Measurements from ENCODE around the gene MYH3.
"Not testable (repeated sequence)": the region's sequence is repeated elsewhere in the genome, so short reads cannot be mapped to it uniquely, and the experiment has no call there.

Gene MYH3

DNA sequence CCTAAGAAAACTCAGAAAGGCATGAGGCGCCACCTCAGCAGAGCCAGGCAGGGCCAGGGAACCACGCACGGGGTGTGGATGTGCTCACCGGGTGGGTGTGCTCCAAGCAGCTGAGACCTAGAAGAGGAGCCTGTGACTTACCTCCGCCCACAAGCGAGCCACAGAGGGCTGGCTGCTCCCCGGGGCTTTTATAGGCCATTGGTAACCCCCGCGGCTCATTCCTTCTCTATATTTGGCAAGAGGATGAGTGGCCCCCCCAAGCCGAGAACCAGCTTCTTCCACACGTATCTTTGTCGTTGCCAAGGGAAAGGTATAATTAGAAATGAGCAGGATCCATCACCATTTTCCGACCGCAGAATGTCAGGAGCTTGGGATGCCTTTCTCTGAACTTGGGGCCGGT is at the start of gene MYH3:
MYH3 (minus strand) TSS at position 162 of the 400 bp plus-strand sequence. CDS start 2,245 bp downstream, outside the sequence.
- DNase-seq (ENCODE audit: low read depth in 2 of 2) = no peak

DNA sequence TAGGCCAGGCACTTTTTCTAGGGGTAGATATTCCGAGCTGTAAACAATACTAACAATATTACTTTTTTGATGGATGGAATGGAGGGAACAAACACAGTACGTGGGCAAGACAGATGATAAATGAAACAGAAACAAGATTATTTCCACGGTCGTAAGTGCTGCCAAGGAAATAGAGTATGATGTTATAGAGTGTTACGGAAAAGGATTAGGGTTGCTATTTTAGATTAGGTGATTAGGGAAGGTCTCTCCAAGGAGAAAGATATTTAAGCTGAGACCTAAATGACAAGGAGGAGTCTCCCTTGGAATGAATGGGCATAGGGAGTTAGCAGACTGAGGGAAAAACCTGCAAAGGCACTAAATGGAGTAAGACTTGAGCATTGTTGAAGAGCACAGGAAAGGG is 48.6 kb upstream of the MYH3 start:
- DNase-seq (ENCODE audit: low read depth in 2 of 2) = no peak

DNA sequence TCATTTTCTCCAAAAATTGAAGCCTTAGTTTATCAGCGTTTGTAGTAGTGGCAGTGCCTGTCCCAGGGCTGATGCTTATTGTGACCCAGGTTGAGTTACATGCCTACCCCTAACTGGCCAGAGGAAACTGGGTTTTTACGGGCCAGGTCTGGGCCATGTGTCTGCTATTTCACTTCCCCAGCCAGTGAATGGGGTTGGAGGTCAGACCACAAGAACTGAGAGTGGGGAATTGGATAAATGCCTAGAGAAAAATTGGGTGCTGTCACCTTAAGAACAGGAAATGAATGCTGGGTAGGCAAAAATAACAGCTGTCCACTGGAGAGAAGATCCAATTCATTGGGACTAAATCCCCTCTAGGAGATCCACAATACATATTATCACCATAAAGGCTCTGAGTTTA is 45.5 kb upstream of the MYH3 start:
- no peak for DNase-seq (ENCODE audit: low read depth in 2 of 2)

DNA sequence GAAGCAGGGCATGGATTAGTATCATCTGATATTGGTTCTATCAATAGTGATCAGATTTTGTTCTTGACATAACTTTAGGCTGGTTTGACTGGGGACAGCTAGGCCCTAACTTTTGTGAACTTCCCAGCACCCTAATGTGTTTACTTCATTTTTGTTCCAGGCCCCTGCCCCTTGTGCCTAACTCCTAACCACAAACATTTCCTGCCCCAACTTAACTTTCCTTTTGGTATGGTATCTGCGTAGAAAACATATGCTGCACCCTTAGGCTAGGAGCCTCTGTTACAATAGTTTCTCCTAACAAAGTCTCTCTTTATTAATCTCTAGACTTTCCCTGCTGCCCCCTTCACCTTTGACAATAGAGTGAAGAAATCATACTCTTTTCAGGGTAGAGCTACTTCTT is 42.7 kb upstream of the MYH3 start:
- DNase-seq (ENCODE audit: low read depth in 2 of 2) = no peak

DNA sequence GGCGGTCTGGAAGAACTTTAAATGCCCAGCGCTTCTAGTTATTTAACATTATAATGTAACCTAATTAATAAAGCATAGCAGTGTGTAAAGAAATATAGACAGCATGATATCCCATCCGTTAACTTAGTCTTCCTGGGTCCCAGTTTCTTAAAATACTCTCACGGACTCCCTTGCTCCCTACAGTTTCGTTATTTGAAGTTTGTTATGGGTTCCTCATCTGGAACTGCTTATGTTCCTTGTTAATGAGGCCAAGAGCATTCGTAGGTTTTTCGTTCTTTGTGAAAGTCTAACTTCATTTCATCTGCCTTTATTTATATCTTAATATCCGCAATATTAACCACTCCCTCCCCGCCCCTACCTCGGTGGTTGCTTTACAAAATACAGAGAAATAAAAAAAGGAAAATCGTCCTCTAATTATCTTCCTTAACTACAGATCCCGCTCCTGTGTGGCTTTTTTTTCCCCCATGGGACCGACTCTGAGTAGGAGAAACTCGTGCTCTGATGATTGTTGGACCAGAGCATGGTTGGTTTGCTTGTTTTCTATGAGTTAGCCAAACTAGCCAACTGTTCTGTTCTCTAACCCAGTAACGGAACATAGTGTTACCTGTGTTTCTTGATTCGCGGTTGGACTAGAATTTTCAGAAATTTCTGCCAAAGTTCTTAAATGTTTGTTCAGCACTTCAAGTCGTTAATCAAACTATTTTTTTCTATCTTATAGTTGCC is 41.1 kb upstream of the MYH3 start:
- DNase-seq (ENCODE audit: low read depth in 2 of 2) = no peak

DNA sequence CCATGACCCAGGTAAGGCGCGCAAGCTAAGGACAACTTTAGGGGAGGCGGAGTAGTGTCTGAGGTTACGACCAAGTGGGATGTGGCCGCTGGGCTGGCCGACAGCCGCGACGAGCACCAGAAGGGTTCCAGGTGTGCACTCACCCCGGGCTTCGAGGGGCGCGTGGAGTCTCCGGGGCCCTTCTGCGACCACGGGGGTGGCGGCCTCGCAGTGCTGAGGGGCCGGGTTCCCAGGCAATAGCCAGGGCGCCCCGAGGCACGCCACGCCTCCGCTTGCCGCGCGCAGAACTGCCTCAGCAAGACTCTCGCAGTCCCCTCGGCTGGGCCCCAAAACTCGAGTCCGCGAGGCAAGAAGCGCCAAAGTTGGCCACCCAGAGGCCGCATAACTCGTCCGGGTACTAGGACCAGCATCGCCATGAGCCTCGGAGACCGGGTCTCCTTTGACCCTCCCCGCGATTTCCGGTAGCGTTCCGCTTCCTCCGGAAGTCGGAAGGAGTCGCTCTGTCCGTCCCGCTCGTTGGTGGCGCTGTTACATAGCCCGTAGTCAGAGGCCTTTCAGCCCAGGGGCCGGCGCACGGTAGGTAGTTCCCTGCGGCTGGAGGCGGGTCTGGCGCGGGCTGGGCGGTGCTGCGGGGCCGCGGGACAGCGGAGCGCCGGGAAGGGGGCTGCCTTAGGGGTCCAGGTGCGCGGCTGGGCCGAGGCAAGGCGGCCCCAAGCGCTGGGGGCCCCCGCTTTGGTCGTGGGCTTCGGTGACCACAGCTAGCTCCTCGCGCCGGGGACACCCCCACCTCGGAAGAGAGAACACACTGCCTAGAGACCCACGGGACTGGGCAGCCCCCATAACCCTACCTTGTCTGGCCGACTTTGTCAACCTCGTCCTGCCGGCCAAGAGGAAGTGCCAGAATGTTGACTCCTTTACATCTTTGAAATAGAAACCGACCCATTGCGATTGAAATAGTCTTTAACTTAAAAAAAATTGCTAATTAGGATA is 40.3 kb upstream of the MYH3 start, which contains the start of the genes ADPRM and SCO1:
ADPRM (plus strand) TSS at position 503 of the 990 bp plus-strand sequence. CDS start 7,333 bp downstream, outside the sequence.
SCO1 (minus strand) TSS at position 442 of the 990 bp plus-strand sequence; CDS start at position 416, 26 bp downstream.
- DNase-seq (ENCODE audit: low read depth in 2 of 2) = peak; percentile 83 to 89

DNA sequence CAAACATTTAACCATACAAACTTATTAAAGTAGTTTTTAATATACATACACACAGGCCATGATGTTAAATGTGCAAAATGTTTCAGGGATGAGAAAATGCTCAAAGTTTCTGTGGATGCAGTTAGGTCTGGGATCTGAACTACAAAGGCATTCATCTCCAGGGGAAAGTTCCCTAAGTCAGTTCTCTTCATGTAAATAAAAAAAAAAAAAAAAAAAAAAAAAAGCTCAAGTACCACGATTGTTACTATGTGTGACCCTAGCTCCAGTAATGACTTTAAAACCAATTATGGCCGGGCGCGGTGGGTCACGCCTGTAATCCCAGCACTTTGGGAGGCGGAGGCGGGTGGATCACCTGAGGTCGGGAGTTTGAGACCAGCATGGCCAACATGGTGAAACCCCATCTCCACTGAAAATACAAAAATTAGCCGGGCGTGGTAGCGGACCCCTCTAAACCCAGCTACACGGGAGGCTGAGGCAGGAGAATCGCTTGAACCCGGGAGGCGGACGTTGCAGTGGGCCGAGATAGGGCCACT is 38.8 kb upstream of the MYH3 start:
- not testable (repeated sequence) for DNase-seq (ENCODE audit: low read depth in 2 of 2)

DNA sequence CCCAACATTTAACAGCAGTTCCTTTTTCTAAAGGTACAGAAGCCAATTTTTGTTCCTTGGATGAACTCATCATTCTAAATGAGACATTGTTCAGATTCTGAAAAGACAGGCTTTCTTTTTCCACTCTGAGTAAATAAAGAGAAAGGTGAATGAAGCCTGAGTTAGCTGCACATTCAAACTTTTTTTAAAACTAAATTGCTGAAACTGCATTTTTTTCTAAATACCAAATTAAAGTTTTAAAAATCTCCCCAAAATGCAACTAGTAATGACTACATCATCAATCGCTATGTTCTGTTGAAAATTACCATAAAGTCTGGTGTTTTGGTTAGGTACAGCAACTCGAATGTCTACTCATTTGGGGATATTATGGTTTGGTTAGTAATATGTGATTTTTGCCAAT is 30.4 kb upstream of the MYH3 start:
- DNase-seq (ENCODE audit: low read depth in 2 of 2) = no peak

DNA sequence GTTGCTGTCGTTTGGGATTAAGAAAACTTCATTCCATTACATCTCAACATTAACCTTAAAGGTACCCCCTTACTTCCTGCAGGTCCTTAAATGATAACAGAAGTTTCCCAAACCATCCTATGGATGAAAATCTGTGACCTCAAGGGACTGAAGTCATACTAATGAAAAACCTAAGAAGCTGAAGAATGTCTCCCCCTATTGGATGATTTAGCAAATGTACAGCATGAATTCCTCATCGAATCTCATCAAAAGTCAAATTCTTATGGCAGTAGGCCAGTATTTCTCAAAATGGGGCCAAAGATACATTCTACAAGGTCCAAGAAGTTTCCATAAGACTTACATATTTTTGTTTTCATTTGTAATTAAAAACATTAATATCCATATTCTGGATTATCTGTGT is 26.7 kb upstream of the MYH3 start:
- DNase-seq (ENCODE audit: low read depth in 2 of 2) = no peak

DNA sequence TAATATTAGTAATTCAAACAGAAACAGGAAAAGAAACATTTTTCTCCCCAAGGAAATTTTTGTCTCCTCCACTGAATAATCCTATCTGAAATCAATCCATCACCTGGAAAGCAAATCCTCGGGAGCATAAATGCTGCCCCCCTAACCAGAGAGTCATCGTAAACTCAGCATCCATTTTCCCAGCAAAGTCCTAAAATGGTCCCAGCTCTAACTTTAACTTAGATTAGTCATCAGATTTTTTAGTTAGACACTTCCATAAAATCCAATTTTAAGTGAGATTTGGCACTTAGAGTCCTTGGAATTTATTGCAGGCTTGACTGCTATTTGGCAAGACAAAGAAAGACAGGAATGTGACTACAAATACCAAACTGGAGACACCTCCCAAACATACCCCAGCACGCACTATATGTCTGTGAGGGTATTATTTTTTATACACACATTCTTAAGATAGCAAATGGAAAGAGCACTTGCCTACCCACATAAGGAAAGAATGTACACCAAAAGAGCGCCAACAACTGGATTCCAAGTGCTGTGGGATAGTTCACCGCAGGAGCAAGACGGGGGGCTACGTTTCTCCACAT is 24.8 kb upstream of the MYH3 start:
- no peak for DNase-seq (ENCODE audit: low read depth in 2 of 2)

DNA sequence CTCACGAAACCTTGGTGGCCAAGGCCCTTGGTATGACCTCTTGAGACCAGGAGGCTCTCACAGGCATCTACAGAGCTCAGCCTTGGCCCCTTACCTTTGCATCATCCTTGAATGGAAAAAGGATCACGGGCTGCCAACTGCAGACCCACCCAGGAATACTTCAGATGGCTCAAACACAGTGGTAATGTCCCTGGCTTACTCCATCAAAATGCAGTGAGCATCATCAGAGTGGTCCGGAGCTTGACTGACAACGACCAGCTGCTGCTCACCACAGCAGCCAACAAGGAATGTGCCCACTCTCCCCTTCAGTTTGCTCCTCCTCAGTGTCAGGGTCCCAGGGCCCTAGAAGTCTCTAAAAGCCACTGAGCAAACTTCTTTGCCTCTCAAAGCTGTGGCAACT is 17.6 kb upstream of the MYH3 start:
- no peak for DNase-seq (ENCODE audit: low read depth in 2 of 2)

DNA sequence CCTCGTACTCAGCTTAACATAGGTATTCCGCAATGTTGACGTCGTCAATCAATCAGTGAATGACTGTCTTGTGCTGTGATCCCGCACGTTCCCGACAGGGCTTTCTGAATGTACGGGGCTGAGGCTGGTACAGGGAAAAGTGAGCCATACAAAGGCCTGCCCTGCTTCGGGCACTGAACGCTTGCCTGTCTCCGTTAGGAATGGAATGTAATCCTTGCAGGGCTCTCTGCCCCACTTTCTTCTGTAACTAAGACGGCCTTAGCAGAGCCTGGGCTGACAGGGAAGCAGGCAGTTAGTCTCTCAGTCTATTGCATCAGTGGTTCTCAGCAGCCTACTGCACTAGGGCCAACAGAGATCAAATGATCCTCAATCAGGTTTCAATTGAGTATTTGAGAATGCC is 16.2 kb upstream of the MYH3 start:
- DNase-seq (ENCODE audit: low read depth in 2 of 2) = no peak

DNA sequence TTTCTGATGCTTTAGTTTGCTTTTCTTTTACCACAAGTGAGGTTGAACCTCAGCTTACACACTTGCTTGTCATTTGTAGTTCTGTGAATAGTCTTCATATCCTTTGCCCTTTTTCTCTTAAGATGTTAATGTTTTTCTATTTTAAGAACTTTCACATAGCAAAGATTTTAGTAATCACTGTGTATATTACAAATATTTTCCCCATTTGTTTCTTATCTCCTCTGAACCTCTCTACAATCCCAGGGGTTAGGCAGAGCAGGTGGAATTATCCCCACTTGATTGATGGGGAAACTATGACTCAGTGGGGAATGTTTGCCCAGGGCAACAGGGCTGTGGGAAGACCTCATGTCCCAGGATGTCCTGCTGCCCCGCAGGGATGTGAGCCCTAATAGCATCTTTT is 11.7 kb upstream of the MYH3 start:
- DNase-seq (ENCODE audit: low read depth in 2 of 2) = no peak

DNA sequence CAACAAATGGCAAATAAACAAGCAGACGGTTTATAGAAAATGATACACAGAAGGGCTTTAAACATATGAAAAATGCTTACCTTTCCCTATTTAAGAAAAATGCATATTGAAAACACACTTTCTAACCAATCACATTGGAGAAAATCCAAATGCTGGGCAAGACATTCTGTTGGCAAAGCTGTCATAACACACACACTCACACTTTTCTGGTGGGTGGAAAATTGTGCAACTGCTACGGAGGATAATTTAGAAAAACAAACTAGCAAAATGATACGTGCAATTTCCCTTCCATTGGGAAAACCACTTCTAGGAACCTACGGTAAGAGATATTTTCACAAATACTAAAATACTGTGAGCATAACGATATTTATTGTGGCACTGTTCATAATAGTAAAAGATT is 9.8 kb upstream of the MYH3 start:
- no peak for DNase-seq (ENCODE audit: low read depth in 2 of 2)

DNA sequence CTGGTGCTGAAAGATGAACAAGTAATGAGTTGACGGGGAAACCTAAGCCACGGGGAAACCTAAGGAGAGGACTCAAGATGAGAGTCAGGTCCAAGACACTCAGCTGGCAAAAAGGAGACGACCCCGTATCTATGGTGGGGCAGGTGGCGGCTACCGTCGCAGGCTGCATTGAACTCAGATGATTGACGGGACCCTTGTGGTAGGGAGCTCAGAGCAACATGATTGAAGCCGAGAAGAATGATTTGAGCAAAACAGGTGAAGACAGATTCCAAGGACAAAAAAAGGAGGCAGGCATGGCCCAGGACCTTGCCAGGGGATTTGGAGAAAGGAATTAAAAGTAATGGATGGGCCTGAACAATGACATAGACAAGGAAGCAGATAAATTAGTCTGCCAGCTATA is 7.5 kb upstream of the MYH3 start:
- DNase-seq (ENCODE audit: low read depth in 2 of 2) = no peak

DNA sequence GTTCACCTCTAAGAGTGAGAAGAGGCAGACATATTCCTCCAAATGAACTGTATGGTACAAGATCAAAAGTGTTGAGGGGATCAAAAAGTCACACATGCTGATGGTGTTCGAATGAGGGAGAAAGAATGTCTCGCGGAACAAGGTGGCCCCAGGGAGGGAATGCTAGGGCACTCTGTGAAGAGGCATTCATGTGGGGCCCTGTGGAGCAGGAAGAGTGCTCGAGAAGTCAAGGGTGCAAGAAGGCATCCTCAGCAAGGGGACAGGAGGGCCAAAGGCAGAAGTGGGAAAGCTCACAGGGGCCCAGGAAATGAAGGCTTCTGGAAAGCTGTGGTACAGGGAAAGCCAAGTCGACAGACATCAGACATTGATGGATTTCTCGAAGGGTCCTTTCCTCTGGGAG is 6.1 kb upstream of the MYH3 start:
- DNase-seq (ENCODE audit: low read depth in 2 of 2) = no peak

DNA sequence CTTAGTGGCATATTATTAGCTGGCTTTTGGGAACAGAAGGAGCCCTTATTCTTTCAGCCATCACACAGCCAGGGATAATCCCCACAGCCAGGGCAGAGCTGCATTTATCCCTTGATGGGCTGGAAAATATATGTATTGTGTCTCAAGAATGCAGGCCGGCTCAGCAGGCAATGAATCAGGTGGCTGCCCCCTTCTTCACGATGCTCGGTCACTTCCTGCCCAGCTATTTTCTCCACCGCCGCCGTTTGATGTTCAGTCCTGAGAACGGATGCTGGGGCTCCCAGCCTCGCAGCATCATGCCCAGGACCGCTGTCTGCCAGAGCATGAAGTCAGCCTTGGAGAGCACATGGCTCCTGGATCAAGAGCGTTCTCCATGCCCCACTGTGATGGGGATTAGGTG is 4.3 kb upstream of the MYH3 start:
- DNase-seq (ENCODE audit: low read depth in 2 of 2) = no peak

DNA sequence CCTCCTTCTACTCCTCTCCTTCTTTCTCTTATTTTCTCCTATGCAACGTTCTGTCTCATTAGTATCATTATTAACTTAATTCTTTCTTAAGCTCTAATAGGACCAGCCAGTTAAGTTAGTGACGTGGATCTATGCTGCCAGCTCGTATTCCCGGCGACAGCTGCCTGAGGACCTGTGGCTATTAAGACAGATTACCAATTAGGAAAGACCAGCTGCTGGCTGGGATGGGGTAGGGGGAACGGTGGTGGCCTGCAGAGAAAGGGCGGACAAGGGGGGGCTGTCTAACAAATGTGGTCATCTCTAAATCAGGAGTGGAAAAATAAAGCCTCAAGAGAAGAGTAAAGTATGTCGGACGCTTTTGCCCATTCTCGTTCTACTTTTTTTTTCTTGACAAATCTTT is 770 bp upstream of the MYH3 start:
- no peak for DNase-seq (ENCODE audit: low read depth in 2 of 2)

DNA sequence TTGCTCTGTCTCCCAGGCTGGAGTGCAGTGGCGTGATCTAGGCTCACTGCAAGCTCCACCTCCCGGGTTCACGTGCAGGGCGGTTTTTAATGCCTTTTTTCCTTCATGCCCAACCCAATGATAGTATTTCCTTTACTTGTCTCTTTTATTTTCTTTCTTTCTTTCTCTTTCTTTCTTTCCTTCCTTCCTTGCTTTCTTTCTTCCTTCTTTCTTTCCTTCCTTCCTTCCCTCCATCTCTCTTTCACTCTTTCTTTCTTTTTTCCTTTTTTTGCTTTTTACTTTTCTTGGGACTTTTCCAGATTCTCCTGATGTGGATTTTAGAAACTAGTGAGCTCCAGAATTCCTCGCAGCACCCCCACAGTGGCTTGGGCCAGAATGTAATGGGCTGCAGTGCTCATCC is 3.1 kb downstream of the MYH3 start:
- DNase-seq (ENCODE audit: low read depth in 2 of 2) = no peak

DNA sequence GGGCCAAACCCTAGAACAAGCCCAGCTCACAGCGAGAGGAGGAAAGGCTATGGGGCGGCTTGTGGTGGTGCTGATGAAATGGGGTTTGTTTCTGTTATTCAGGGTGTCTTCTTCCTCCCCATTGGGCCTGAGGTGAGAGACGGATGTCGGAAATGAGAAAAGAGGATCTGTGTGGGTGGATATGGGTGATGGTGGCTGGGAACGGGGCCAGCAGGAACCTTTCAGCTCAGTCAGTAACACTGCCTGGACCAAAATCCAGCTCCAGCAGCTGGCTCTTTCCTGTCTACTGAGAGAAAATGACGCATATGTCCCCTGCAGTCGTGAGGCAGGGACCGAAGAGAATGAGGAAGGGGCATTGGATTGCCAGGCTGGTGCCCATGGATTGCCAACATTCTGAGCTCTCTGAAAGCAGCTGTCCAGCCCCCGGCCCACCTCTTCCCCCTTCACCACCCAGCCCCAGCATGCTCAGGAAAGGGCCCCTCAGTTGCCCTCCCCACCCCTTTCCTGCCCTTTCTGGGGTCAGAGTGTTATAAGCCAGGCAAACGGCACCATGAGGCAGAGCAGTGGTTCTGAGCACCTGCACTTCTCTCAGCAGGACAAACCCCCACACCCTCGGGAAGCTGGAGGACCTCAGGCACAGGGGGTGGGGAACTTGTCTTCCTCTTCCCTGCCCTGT is 4.0 kb downstream of the MYH3 start:
- DNase-seq (ENCODE audit: low read depth in 2 of 2) = peak in 1 of 2 donors; percentile 7

DNA sequence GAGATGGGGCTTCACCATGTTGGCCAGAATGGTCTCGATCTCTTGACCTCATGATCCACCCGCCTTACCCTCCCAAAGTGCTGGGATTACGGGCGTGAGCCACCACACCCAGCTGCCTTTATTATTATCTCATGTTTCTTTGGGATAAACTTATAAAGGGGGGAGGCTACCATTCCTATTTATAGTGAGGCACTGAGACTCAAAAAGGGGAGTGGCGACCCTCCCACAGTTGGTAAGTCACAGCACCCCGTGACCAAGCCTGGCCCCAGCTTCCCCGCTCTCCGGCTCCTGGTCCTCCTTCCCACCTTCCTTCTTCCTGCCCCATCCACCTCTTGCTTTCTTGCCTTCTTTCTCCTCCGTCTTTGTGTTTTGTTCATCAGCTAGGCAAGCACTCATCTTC is 5.2 kb downstream of the MYH3 start:
- DNase-seq (ENCODE audit: low read depth in 2 of 2) = no peak

DNA sequence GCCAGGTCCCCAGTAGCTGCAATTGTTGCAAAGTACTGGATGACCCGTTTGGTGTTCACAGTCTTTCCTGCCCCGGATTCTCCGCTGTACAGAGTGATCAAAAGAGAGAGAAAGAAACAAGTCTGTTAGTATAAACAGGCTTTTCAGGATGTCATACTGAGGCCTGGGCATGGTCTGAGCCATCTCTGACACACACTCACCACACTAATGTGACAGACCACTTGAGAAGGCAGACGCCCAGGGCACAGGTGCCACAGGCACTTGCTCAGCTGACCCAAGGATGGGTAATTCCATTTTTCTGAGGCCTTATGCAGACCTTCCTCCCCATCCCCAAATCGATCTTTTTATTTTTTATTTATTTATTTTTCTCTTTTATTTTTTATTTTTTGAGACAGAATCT is 7.5 kb downstream of the MYH3 start:
- DNase-seq (ENCODE audit: low read depth in 2 of 2) = no peak

Measured in stimulated activated CD8-positive, alpha-beta memory T cell treated with anti-CD3 and anti-CD28 coated beads, Interleukin-2, amount 100 ng/mL, for 48 hours (primary cell).